Neural cell (in vitro differentiated cells): Measurements from ENCODE around the gene PHF21B.

ENCODE experiments used
- CTCF ChIP-seq: fragments of 450-650 bp; IDR thresholded peaks from 2 replicates; pipeline ENCODE4 v1.5.1; 2014; ENCODE audit warnings: antibody characterized with exemption, mild to moderate bottlenecking, moderate library complexity; ENCODE audit not compliant: poor library complexity, severe bottlenecking
- POLR2AphosphoS5 ChIP-seq: IDR thresholded peaks from 2 replicates; pipeline ENCODE4 v1.6.1; 2012
- TAF1 ChIP-seq: IDR thresholded peaks from 2 replicates; pipeline ENCODE4 v1.6.1; 2012; ENCODE audit warnings: low read depth

- no peak for TF ChIP-seq TAF1
- no peak for TF ChIP-seq CTCF
- no peak for TF ChIP-seq POLR2AphosphoS5
Observed at GRCh38 chr22:44996648-44997047, 13.2 kb downstream of the PHF21B start.
